Ectodermal cell (in vitro differentiated cells): ENCODE results near the gene TTLL3.
"Not testable (repeated sequence)": the region's sequence is repeated elsewhere in the genome, so short reads cannot be mapped to it uniquely, and the experiment has no call there.

Experiments
- H3K27ac ChIP-seq: 2 replicates; pipeline ENCODE4 v1.7.0; 2013; ENCODE audit warnings: mild to moderate bottlenecking, low read depth, low read length; ENCODE audit not compliant: insufficient read depth, poor library complexity, severe bottlenecking
- H3K27me3 ChIP-seq: 2 replicates; pipeline ENCODE4 v1.7.0; 2013; ENCODE audit warnings: mild to moderate bottlenecking, low read length; ENCODE audit not compliant: insufficient read depth, control insufficient read depth, poor library complexity, severe bottlenecking
- H3K36me3 ChIP-seq: one replicate; pipeline ENCODE4 v1.7.0; 2013; ENCODE audit warnings: low read length; ENCODE audit not compliant: control insufficient read depth, insufficient read depth
- H3K4me1 ChIP-seq: one replicate; pipeline ENCODE4 v1.7.0; 2013; ENCODE audit warnings: low read length; ENCODE audit not compliant: control insufficient read depth, insufficient read depth
- H3K4me3 ChIP-seq: 2 replicates; pipeline ENCODE4 v1.7.0; 2013; ENCODE audit warnings: low read depth, low read length, control low read depth; ENCODE audit not compliant: insufficient read depth
- H3K9me3 ChIP-seq: 2 replicates; pipeline ENCODE4 v1.7.0; 2013; ENCODE audit warnings: mild to moderate bottlenecking, low read length, moderate library complexity; ENCODE audit not compliant: control insufficient read depth
- WGBS, 2 experiments: methylation state at CpG; one replicate each; pipeline ENCODE4 v1.1.7; 2013; ENCODE audit warnings: missing lambda C conversion rate in 2 of 2; 5-methylcytosine and 5-hydroxymethylcytosine counted together

The TTLL3 gene

DNA sequence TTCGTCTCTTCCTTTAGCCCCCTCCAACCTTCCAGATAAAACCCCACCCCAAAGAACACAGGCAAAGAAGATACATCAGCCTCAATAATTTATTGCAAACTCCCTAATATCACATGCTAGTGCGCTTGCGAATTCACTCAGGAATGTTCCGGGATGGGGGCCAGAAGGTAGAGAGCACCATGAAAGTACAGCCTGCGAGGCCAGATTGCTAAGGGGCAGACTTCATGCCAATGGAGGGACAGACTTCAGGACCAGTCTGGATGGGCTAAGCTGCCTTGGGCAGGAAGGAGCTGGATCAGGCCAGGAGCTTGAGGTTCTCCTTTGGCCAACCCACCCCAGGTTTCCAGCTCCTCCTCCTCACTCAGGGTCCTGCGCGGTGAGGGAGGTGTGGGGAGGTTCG, 56.6 kb downstream of the TTLL3 start:
- WGBS, 2 experiments = 92 to 94% methylated on average over 8 of the region's 8 CpGs

DNA sequence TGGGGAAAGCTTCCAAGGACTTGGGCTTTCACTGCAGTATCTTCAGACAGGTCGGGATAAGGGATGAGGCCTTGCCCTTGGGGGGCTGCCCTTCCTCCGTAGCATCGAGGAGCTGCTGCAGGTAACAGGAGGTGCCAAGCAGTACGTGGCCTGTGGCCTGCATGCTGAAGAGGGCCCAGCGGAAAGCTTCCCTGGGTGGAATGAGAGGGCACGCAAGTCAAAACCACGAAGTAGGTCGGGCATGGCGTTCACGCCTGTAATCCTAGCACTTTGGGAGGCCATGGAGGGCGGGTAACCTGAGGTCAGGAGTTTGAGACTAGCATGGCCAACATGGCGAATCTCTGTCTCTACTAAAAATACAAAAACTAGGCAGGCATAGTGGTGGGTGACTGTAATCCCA, 57.0 kb downstream of the TTLL3 start:
- Histone ChIP-seq H3K9me3 (no peaks in the 10 kb centered on the region), H3K4me1 (peaks cover 5% of the 10 kb centered on the region), H3K27me3 (peaks cover 7% of the 10 kb centered on the region), H3K27ac (no peak overlapping the region), H3K4me3 (no peak overlapping the region), H3K36me3 (no peaks in the 10 kb centered on the region)
- whole genome bisulfite sequencing, 2 experiments = 92% methylated on average over 12 of the region's 12 CpGs

More for the DNA sequence above, 56.6 kb downstream of the TTLL3 start:
- peaks cover 10% of the 10 kb centered on the region for H3K27me3 ChIP-seq
- H3K4me3 ChIP-seq = no peak overlapping the region
- H3K36me3 ChIP-seq = no peaks in the 10 kb centered on the region
- peaks cover 10% of the 10 kb centered on the region for H3K4me1 ChIP-seq
- no peaks in the 10 kb centered on the region for H3K9me3 ChIP-seq
- H3K27ac ChIP-seq = no peak overlapping the region

DNA sequence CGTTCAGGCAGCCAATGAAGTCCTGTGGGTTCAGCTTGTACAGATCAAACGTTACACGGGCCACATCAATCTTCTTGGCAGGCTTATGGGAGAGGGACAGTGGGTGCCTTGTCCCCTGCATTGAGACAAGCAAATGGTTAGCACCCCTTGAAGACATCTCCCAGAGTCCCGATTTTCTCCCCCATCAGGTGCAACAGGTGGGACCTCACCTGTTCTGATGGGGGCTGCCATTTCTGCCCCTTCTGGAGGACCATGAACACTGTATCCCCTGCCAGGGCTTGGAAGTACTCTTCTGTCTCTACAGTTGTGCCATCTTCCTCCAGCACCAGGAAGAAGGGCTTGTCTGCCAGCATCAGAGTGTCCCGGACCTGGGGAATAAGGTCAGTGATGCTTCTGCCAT, 59.9 kb downstream of the TTLL3 start:
- WGBS, 2 experiments = 86 to 92% methylated on average over 5 of the region's 5 CpGs
- H3K27me3 ChIP-seq = no peaks in the 10 kb centered on the region
- no peaks in the 10 kb centered on the region for H3K4me1 ChIP-seq
- no peaks in the 10 kb centered on the region for H3K9me3 ChIP-seq
- no peak overlapping the region for H3K4me3 ChIP-seq
- H3K36me3 ChIP-seq = no peaks in the 10 kb centered on the region
- H3K27ac ChIP-seq = no peak overlapping the region

DNA sequence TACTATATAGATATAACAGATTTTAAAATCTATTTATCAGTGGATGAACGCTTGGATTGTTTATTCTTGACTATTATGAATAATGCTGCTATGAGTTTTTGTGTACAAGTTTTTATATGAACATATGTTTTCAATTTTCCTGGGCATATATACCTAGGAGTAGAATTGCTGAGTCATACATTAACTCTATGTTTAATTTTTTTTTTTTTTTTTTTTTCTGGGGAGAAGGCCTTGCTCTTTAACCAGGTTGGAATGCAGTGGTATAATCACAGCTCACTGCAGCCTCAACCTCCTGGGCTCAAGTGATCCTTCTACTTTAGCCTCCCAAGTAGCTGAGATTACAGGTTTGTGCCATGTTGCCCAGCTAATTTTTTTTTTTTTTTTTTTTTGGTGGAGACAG, 60.9 kb downstream of the TTLL3 start:
- no peaks in the 10 kb centered on the region for H3K27me3 ChIP-seq
- no peak overlapping the region for H3K27ac ChIP-seq
- H3K9me3 ChIP-seq = no peaks in the 10 kb centered on the region
- H3K4me1 ChIP-seq = no peaks in the 10 kb centered on the region
- H3K4me3 ChIP-seq = no peak overlapping the region
- no CpG with 5 or more reads among the region's 1 CpG for WGBS, 2 experiments
- H3K36me3 ChIP-seq = no peaks in the 10 kb centered on the region

DNA sequence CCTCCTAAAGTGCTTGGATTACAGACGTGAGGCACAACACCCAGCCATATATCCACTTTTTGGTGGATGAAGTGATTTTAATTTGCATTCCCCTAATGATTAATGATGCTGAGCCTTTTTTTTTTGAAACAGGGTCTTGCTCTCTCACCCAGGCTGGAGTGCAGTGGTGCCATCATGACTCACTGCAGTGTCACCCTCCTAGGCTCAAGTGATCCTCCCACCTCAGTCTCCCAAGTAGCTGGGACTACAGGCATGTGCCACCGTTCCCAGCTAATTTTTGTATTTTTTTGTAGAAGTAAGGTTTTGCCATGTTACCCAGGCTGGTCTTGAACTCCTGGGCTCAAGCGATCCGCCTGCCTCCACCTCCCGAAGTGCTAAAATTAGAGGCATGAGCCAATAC, 62.0 kb downstream of the TTLL3 start:
- WGBS, 2 experiments = 93% methylated on average over 5 of the region's 5 CpGs
- H3K9me3 ChIP-seq, H3K4me3 ChIP-seq, H3K27me3 ChIP-seq, H3K27ac ChIP-seq, H3K36me3 ChIP-seq, H3K4me1 ChIP-seq: not testable (repeated sequence)

DNA sequence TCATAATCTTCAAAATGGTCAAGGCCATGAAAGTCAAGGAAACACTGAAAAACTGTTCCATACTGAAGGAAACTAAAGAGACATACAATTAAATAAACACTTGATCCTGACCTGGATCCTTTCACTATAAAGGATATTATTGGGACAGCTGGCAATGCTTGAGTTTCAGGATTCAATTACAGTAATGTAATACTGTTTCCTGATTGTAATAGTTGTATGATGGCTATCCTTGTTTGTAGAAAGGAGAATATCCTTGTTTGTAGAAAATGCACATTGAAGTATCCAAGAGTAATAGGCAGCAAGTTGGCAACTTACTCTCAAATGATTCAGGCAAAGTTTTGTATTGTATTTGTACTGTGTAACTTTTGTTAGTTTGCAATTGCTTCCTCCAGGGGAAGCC, 65.4 kb downstream of the TTLL3 start:
- H3K9me3 ChIP-seq = no peaks in the 10 kb centered on the region

DNA sequence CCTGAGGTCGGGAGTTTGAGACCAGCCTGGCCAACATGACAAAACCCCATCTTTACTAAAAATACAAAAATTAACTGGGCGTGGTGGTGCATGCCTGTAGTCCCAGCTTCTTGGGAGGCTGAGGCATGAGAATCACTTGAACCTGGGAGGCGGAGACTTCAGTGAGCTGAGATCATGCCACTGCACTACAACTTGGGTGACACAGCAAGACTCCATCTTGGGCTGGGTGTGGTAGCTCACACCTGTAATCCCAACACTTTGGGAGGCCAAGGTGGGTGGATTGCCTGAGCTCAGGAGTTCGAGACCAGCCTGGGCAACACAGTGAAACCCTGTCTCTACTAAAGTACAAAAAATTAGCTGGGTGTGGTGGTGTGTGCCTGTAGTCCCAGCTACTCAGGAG, 66.2 kb downstream of the TTLL3 start:
- not testable (repeated sequence) for H3K9me3 ChIP-seq, H3K36me3 ChIP-seq, H3K4me1 ChIP-seq, H3K27me3 ChIP-seq, H3K27ac ChIP-seq, H3K4me3 ChIP-seq
- 89 to 92% methylated on average over 4 of the region's 4 CpGs for WGBS, 2 experiments

More for the DNA sequence above, 65.4 kb downstream of the TTLL3 start:
- Histone ChIP-seq H3K27me3 (no peaks in the 10 kb centered on the region), H3K4me3 (no peak overlapping the region), H3K36me3 (no peaks in the 10 kb centered on the region), H3K4me1 (no peaks in the 10 kb centered on the region), H3K27ac (no peak overlapping the region)

DNA sequence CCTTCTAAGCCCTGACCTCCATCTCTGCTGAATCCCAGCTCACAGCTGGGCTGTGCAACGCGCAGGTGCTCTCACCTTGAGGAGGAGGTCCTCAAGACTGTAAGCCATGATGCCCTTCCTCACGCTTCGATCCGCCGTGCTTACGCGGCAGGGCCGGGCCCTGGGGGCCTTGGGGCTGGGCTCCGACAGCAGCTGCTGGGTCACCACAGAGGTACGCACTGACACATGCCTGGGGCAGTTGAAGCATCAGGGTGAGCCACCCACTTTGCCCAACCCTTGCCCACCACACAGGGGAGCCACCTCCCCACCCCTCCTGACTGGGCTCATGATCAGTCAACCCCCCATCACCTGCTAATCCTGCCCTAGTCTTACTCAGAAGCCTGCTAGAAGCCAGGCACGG, 66.9 kb downstream of the TTLL3 start:
- 92 to 94% methylated on average over 12 of the region's 12 CpGs for WGBS, 2 experiments
- Histone ChIP-seq H3K27me3 (no peaks in the 10 kb centered on the region), H3K36me3 (no peaks in the 10 kb centered on the region), H3K4me1 (no peaks in the 10 kb centered on the region), H3K9me3 (no peaks in the 10 kb centered on the region), H3K27ac (no peak overlapping the region), H3K4me3 (no peak overlapping the region)

DNA sequence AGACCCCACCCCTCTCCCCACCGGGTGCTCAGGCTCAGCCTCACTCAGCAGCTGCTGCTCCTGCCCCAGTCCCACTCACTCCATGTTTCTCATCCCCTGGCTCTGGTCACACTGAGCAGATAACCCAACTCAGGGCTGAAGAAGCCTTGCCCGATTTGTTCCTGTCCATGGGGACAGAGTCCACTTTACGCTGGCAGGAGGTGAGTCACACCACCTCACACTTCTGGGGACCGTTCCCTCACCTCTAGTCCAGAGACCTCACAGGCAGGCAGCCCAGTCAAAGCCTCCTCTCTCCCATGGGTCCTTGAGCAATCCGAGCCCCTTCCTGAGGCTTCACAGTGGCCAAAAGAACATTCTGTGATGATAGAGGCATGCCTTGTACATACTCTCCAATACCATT, 68.6 kb downstream of the TTLL3 start:
- 91 to 93% methylated on average over 5 of the region's 5 CpGs for WGBS, 2 experiments
- H3K27me3 ChIP-seq = no peaks in the 10 kb centered on the region
- no peak overlapping the region for H3K27ac ChIP-seq
- H3K4me1 ChIP-seq = no peaks in the 10 kb centered on the region
- no peaks in the 10 kb centered on the region for H3K9me3 ChIP-seq
- H3K4me3 ChIP-seq = no peak overlapping the region
- no peaks in the 10 kb centered on the region for H3K36me3 ChIP-seq

DNA sequence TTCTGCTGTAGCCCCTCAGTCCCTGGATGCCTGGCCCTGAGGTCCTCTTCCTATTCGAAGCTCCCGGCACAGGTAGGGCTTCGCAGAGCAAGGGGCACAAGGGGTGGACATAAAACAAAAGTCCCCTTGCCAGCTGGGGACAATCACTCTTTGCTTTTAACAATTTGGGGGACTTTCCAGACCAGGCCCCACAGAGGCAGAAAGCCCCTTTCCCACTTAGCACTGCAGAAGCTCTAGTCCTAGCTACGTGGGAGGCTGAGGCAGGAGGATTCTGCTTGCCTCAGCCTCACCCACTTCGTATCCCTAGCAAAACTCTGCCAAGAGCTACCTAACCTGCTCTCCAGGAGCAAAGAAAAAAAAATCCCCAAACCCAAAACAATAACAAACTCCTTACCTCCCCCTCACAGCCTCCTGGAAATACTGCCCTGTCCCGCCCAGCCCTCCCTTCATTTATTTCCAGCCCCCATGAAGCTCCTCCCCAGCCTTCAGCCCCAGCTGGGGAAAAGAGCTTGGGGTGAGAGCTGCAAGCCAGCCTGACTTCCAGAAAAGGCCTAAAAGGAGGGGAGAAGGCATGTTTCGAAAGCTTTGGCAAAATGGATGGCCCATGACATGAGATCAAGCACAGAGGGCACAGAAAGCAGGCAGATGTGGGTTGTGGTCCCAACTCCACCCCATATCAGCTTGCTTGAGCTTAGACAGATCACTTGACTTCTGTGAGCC, 69.9 kb downstream of the TTLL3 start, which contains the start of gene CIDEC:
Gene CIDEC (minus strand): TSS at position 424 of the 720 bp plus-strand sequence. CDS start 1,767 bp downstream, outside the sequence.
- Histone ChIP-seq H3K27me3 (no peaks in the 10 kb centered on the region), H3K9me3 (no peaks in the 10 kb centered on the region), H3K4me1 (no peaks in the 10 kb centered on the region), H3K36me3 (no peaks in the 10 kb centered on the region), H3K4me3 (no peak within 1 kb of the TSS), H3K27ac (no peak within 1 kb of the TSS)
- 87 to 94% methylated on average over 6 to 7 of the region's 7 CpGs for WGBS, 2 experiments

DNA sequence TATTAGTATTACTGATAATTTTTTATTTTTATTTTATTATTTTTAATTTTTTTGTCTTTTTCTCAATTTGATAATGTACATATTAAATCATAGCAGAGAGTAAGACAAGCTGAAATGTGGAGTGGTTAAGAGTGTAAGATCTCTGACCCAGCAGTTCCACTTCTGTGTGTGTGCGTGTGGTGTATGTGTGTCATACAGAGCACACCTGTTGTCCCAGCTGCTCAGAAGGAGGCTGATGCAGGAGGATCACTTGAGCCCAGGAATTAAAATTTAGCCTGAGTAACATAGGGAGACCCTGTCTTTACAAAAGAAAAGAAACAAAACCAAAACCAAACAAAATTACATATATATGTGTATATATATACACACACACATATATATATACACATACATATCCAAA, 71.4 kb downstream of the TTLL3 start:
- Histone ChIP-seq H3K4me3 (no peak overlapping the region), H3K9me3 (no peaks in the 10 kb centered on the region), H3K36me3 (no peaks in the 10 kb centered on the region), H3K27ac (no peak overlapping the region), H3K4me1 (no peaks in the 10 kb centered on the region), H3K27me3 (no peaks in the 10 kb centered on the region)
- 94 to 98% methylated on average over 1 of the region's 1 CpG for WGBS, 2 experiments
